NCI-H446 treated with DMSO at 0.1 percent for 48 hours (cell line): ENCODE data around the gene TRMO.

Source experiments
- DNase-seq: peaks from one replicate; lab custom pipeline; 2025; lab: John Stamatoyannopoulos, UW

The TRMO gene

GRCh38 chr9:97858826-97859225, 63.5 kb downstream of the TRMO start:
- DNase-seq: no peak

- DNase-seq: no peak
Measured at GRCh38 chr9:97858393-97858713, 63.9 kb downstream of the TRMO start.

GRCh38 chr9:97857606-97858392, 64.5 kb downstream of the TRMO start:
- no peak for DNase-seq

GRCh38 chr9:97856857-97857605, 65.3 kb downstream of the TRMO start:
- no peak for DNase-seq

GRCh38 chr9:97855899-97856298, 66.4 kb downstream of the TRMO start:
- DNase-seq: no peak

GRCh38 chr9:97855486-97855875, 66.8 kb downstream of the TRMO start:
- no peak for DNase-seq

- no peak for DNase-seq
Measured at GRCh38 chr9:97854696-97855485, 67.4 kb downstream of the TRMO start.
